HG03442 (cell line): ENCODE results near the gene AP1B1.

Experiments used
- ATAC-seq: cut with Tn5 transposase; IDR thresholded peaks from one replicate; pipeline ENCODE4 v1.9.1; 2021; ENCODE audit warnings: mild to moderate bottlenecking, moderate library complexity; ENCODE audit not compliant: unreplicated experiment

Gene AP1B1

DNA sequence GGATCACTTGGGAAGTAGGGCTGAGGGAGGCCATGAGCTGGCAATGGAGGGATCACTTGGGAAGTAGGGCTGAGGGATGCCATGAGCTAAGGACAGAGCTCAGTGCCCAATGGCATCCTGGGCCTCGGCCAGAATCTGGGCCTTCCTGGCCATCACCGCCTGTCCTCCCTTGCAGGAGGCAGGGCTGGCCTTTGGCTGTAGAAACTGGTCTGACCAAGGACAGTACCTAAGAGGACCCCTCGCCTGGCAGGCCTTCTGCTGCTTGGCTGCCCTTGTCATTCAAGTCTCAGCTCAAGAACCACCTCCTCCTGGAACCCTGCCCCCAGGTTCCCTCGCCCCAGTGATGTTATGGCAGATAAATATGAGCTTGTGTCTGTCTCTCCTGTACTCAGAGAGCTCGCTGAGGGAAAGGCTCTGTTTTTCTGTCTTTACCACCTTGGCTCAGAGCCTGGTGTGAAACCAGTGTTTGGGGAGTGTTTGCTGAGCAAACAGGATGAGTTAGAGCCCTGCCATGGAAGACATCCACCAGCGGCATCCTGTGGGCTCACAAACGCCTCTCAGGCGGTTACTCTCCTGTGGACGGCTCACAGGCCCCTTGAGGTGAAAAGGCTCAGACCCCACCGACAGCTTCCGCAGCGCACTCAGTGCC lies 53.5 kb downstream of the AP1B1 start:
- ATAC-seq: no peak

DNA sequence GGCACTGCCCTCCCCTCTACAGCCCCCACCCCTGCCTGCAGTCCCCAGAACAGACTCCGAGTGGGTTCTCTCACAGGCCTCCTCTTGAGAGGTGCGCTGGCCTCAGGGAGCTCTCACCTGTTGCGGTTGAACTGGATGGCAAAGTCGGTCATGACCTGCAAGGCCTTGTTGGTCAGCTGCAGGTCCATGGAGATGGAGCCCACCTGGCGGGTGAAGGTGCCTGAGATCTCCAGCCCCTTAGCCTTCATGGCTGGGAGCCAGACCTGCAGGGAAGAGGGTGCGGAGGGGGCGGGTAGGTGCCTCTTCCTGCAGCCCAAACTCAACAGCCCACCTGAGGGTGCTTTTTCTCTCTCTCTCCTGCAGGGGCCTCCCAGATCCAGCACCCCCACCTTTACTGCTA lies 54.2 kb downstream of the AP1B1 start:
- ATAC-seq: no peak

DNA sequence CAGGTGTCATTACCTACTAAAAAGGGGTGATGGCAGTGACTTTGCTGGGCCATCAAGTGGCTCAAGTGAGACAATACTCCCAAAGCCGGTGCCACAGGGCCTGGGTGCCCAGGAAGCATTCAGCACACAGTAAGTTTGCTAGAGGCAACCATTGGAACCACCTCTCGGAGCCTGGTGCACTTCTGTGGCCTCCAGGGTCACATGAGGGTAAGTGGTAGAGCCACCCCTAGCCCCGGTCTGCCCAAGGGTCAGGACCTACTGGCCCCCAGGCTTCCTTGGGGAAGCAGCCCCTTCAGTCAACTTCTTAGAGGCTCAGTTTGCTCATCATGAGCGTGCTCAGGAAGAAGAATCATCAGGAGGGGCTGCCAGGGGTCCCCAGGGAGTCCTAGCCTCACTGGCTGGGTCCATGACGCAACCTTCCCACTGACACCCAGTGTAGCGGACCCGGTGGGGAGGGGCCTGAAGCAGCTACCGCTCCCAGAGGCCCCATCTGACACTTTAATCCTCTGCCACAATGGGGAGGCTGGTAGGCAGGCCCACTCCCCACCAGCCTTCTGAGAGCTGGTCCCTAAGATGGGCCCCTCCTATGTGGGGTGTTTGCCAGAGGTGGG lies 55.4 kb downstream of the AP1B1 start:
- no peak for ATAC-seq

DNA sequence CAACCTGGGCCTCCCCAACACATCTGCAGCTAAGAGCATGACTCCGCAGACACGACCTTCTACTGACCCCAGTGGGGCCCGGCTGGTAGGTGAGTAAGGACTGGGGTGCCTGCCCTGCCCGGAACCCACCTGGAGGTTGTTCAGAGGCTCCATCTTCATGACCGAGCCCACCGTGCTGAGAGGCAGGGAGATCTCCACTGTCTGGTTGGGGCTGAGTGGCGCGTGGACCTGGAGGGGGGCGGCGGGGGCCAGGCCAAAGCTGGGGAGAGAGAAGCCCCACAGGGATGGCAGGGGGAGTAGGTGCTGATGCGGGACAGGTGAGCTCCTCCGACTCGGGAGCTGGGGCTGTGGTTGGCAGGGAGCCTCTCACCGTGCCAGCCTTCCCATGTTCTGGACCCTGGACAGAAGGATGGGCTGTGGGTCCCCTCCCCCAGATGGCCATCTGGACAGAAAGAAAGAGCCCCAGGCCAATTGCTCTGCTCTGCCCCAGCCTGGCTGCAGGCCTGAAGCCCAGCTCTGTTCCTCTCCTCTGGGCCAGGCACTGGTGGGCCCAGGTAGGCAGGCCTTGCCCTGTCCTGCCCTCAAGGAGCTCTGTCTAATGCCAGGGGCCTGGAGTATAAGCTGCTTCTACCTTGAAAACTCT lies 56.6 kb downstream of the AP1B1 start:
- no peak for ATAC-seq

DNA sequence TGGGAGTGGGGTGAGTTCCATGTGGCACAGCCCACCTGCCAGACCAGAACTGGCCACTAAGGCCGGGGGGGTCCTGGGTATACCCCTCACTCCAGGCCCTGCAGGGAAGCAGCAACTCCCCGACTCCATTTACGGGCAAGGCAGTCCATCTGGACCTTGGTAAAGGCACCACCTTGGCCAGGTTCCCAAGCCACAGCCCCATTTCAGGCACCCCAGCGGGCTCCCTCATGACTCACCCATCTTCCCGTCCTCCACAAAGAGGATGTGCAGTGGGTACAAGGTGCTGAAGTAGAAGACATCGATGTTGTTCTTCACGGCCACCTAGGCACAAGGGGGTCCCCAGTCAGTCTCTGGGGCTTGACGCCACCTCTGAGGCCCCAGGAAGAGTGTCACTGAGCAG lies 57.2 kb downstream of the AP1B1 start:
- ATAC-seq: no peak

DNA sequence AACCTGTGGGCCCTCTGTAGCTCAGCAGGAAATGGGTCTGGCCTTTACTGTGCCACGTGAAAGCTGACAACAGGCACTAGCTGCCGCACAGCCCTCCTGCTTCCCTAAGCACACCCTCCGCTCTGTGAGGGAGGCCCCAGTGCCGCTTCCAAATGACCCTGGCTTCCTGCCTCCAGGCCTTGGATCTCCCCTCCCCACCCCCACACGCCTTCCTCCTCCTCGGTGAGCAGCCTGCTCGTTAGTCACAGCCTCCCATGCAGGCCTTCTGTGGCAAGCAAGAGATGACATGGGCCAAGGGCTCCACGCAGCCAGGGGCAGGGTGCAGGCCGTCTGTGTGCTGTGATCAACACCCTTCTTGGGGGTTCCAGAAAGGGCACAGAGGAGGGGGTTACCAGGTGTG lies 57.6 kb downstream of the AP1B1 start:
- ATAC-seq: no peak

DNA sequence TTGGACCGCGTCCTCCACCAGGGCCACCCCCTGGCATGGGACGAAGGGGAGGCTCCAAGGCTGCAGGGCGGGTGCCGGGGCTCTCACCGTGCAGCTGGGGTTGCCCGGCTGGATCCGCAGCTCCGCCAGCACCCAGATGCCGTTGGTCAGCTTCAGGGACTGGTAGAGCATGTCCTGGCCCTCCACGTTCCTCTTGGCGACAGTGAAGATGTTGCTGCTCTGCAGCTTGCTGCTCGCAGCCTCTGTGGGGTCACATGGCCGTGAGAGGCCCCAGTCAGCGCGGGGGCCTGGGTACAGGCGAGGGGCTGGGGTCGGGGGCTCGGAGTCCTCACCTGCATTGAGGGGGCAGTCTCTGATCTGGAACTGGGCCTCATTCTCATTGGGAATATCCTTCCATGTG lies 58.1 kb downstream of the AP1B1 start:
- ATAC-seq: no peak

DNA sequence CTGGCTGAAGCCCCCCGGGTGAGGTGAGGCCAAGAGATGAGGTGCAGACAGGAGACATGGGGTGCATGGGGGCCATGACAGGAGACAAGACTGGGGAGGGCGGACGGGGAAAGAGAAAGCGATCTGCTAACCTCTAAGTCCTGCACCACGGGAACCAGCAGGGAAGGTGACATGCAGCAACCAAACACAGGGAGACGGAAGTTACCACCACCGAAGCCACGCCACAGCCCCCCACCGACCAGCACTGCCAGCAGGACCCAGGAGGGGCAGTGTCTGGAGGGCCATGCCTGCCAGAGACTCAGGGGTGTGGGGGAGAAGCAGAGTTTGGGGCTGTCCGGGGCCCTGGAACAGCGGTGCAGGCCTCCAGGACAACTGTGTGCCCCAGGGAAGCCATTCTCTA lies 58.8 kb downstream of the AP1B1 start:
- no peak for ATAC-seq

DNA sequence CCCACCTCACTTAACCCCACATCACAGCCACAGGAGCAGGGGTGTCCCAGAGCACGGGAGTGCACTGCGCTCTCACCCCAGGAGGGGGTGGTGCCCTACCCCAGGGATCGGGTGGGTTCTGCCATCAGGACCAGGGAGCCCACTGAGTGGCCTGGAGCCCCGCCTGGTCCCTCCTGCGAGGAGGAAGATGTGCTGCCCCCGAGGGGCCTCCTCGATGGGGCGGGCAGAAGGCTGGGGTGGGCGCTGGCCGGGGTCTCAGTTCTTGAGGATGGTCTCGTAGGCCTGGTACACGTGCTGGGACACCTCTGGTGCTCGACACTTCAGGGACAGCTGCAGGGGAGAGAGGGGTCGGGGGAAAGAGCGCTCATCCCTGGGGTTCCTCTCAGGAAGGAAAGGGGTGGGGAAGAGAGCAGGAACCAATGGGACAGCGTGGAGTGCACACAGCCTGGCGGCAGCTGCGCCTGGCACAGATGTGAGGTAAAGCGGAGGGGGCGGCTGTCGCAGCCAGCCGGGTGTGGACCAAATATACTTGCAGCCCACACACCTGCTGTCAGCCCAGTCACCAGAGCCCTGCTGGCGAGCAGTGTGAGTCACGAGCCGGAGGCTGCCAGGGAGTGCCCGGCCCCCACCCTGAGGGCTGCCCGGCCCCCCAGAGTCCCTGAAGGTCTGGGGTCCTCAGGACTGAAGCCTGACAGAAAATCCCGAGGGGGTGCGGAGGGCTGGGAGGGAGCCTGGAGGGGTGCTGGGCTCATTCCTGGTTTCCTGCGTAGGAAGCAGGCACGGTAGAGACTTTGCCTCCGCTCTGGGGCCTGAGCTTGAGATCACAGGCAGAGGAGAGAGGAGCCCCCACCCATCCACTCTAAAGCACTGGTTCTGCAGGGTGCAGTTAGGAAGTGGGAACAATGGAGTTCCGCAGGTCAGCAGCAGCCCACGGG lies 59.5 kb downstream of the AP1B1 start:
- ATAC-seq: no peak

- no peak for ATAC-seq
Measured at GRCh38 chr22:29328055-29328454, 60.3 kb downstream of the AP1B1 start.

GRCh38 chr22:29327089-29327764 lies 61.1 kb downstream of the AP1B1 start:
- no peak for ATAC-seq

DNA sequence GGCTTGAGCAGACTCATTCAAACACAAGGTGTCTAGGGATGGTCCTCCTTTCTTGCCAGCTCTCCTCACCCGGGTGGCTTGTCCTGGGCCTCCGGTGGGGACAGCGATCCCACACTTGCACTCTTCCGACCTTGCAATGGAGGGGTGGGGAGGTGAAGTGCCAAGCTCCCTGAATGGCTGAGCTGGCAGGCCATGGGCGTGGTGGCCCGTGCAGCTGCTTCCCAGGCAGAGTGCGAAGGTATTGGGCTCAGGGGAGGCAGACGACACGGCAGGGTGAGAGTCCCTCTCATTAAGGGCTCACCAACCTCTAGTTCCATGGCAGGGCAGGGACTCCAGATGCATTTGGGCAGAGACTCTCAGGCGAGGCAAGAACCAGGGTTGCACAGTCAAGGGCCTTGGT lies 61.9 kb downstream of the AP1B1 start:
- no peak for ATAC-seq

GRCh38 chr22:29325785-29326315 lies 62.5 kb downstream of the AP1B1 start:
- ATAC-seq: no peak

DNA sequence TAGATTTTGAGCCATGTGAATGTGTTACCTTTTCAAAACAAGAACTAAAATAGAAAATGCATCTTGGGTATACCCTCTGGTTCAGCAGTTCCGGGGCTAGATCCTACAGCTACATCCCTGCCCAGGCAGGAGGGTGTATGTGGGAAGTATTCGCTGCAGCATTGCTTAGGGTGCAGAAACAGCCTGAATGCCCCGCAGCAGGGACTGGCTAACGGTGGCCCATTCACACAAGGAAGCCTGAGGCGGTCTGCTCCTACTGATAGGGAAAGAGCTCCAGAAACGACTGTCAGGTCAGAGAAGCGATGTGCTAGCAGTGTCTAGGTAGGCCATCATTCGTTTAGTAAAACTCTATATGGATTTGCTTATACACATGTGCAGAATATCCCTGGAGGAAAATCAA lies 63.0 kb downstream of the AP1B1 start:
- no peak for ATAC-seq

GRCh38 chr22:29323641-29324040 lies 64.7 kb downstream of the AP1B1 start:
- ATAC-seq: no peak

GRCh38 chr22:29320546-29320945 lies 67.8 kb downstream of the AP1B1 start:
- no peak for ATAC-seq

DNA sequence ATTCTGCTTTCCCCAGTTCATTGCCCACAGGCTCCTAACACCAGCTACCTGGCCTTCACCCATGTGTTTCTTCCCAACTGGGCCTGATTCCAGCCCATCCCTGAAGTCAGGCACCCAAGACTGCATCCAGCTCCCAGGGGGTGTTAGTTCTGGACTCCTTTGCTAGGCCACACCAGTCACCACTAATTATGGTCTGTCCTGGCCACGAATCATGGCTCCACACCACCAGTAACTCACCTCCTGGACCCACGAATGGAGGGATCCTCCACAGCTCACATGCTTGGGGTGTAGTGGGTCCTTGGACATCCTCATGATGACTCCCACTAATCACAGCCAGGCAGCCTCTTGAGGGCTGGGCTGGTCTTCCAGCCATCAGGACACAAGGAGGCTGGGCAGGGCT lies 69.3 kb downstream of the AP1B1 start:
- no peak for ATAC-seq

DNA sequence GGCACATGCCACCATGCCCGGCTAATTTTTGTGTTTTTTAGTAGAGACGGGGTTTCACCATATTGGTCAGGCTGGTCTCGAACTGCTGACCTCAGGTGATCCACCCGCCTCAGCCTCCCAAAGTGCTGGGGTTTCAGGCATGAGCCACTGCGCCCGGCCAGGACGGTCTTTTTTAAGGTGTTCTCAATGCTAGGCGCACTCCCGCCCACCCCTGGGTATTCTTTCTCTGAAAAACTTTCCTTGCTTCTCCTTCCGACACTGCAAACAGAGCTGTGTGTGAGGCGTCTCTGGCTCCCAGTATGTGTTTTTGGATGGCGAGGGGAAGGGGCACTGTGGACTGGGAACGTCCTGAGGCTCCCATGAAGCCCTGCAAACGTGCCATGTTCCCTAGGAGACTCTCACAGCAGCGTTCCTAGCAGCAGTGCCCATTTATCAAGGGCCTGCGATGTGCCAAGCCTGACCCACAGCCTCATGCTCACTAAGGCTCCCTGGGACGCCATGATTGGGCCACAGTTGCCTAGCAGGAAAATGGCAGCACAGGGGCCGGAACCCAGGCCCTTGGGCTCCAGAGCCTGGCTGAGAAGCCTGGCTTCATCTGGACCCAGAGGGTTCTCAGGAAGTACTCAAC lies 70.4 kb downstream of the AP1B1 start:
- no peak for ATAC-seq

DNA sequence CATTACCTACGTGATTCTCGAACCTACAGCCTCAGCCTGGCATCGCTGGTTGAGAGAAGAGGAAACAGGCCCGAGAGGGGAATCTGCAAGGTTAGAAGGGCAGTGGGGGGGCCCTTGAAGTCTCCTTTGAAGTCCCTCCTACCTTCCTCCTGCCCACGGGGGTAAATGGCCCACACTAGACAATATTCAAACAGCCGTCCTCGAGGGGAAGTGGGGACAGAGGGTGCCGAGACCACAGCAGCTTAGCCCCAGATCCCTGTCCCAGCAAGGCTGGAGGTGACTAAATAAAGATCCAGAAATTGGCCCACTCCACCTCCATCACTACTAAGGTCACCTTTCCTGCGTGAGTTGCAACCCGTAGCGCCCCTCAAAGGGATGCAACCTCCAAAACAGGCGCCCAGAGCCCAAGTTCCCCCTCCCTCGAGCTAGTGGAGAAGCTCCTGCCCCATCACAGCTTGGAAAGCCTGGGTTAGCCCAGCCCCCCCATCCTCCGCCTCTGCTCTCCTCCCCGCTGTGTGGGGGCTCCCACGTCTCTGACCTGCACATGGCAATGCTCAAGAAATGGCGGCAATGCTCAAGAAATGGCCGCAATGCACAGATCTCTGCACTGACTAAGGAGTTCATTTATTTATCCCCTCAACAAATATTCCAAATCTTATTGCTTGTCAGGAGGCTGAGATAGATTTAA lies 72.1 kb downstream of the AP1B1 start:
- no peak for ATAC-seq
